ENCODE measurements around the gene SIK3.

Gene SIK3

GRCh38 chr11:116800610-116801009 is 297.6 kb downstream of the SIK3 start:
- H3K4me3 ChIP-seq (ENCODE audit: low read length): no peak overlapping the region
- no peak for DNase-seq (ENCODE audit: low read depth, low spot score)

GRCh38 chr11:116798368-116798767 is 299.9 kb downstream of the SIK3 start:
- no peak for DNase-seq (ENCODE audit: low read depth, low spot score)
- H3K4me3 ChIP-seq (ENCODE audit: low read length): no peak overlapping the region

- DNase-seq (ENCODE audit: low read depth, low spot score): no peak
- H3K4me3 ChIP-seq (ENCODE audit: low read length): no peak overlapping the region
These were observed 300.4 kb downstream of the SIK3 start for GRCh38 chr11:116797816-116798215.

- H3K4me3 ChIP-seq (ENCODE audit: low read length): no peak overlapping the region
- DNase-seq (ENCODE audit: low read depth, low spot score): no peak
These were observed 301.7 kb downstream of the SIK3 start for GRCh38 chr11:116796548-116796947.

GRCh38 chr11:116794851-116795250 is 303.4 kb downstream of the SIK3 start:
- no peak for DNase-seq (ENCODE audit: low read depth, low spot score)
- H3K4me3 ChIP-seq (ENCODE audit: low read length): no peak overlapping the region

- DNase-seq (ENCODE audit: low read depth, low spot score): no peak
- H3K4me3 ChIP-seq (ENCODE audit: low read length): no peak overlapping the region
These were observed 304.5 kb downstream of the SIK3 start for GRCh38 chr11:116793772-116794097.
